ENCODE results near the gene NPAT. TPM values are rescaled to one million over a fixed set of nuclear protein-coding genes. Genes with fewer than 3 reads are reported as not detected.

Gene NPAT
- total and polyA plus RNA-seq, 2 of the 13 experiments (the other 11 are each of a cell fraction or from before 2014, with no cell fraction given) = 4.4 to 11.2 TPM

DNA sequence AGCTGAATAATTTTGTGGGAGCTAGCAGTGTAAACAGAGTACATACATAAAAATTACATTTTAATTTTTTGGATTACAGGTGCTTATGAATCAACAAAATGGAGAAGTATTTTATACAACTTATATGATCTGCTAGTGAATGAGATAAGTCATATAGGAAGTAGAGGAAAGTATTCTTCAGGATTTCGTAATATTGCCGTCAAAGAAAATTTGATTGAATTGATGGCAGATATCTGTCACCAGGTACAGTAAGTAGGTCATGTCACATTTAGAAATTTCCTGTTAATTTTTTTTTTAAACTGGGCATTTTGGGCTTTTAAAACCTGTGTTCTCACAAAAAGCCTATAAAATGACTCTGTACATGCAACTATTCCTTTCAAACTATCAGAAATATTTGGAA, 24.4 kb upstream of the NPAT start:
- 93% methylated on average over 2 of the region's 2 CpGs for WGBS (ENCODE audit: low lambda C conversion rate)
- FAIRE-seq (no peak), ATAC-seq (no peak)

GRCh38 chr11:108246308-108246707, 23.9 kb upstream of the NPAT start:
- no peak for ATAC-seq

More for the DNA sequence above, 24.4 kb upstream of the NPAT start:
- Histone ChIP-seq H2AFZ (ENCODE audit: low read length) (no peak overlapping the region), H3K4me2 (ENCODE audit: low read depth, low read length) (no peak overlapping the region), H3K4me3 (replicated peaks in 1 of 3; ENCODE audit: insufficient read depth in 1 of 3, low read depth in 2 of 3, low read length in 3 of 3) (no peak overlapping the region), H3K79me2 (ENCODE audit: insufficient read depth, low read length) (no peaks in the 10 kb centered on the region), H3K27me3 (ENCODE audit: control insufficient read depth in 1 of 2, insufficient read depth in 2 of 2, low read length in 2 of 2) (no peaks in the 10 kb centered on the region), H3K36me3 (replicated peaks in 1 of 2; ENCODE audit: control insufficient read depth in 1 of 2, insufficient read depth in 2 of 2, low read length in 2 of 2) (peaks cover 5 to 40% of the 10 kb centered on the region in 2 experiments), H3K27ac (ENCODE audit: extremely low read length, insufficient read depth, low read length) (no peak overlapping the region), H3K4me1 (ENCODE audit: insufficient read depth, low read length) (peaks cover 11% of the 10 kb centered on the region), H3K9ac (ENCODE audit: insufficient read depth, low read depth, low read length) (no peak overlapping the region), H4K20me1 (ENCODE audit: insufficient read depth, low read length) (no peaks in the 10 kb centered on the region), H3K9me3 (ENCODE audit: low read length) (no peaks in the 10 kb centered on the region)
- ChIA-PET CTCF (ENCODE audit: low intra/inter-chr PET ratio, low total read pairs) (no interaction called here), POLR2A (no interaction called here)
- no TSS peak for BruUV-seq (replicated peaks)
- intact Hi-C loops (cut with micrococcal nuclease; ENCODE audit: unreplicated experiment) (no loop called here), in situ Hi-C loops (cut with HindIII; ENCODE audit: extremely low pct_ligation_motif_present, low pct_unique_long_range_greater_than_20kb) (no loop called here)
- DNase-seq (ENCODE audit: low spot score) = no peak
- TF ChIP-seq MTERF4 (CRISPR knock-in tag; IDR thresholded peaks at IDR 0.05) = no peak
- TF ChIP-seq CEBPB (IDR thresholded peaks at IDR 0.05; ENCODE audit: borderline replicate concordance, low read depth, low read length) = peak; percentile 50; the same call in 1 of the 2 replicates

More at GRCh38 chr11:108246308-108246707, 23.9 kb upstream of the NPAT start:
- no peaks in the 10 kb centered on the region for H3K27me3 ChIP-seq (ENCODE audit: control insufficient read depth in 1 of 2, insufficient read depth in 2 of 2, low read length in 2 of 2)
- H3K4me3 ChIP-seq (replicated peaks in 1 of 3; ENCODE audit: insufficient read depth in 1 of 3, low read depth in 2 of 3, low read length in 3 of 3) = no peak overlapping the region
- H2AFZ ChIP-seq (ENCODE audit: low read length) = no peak overlapping the region
- ChIA-PET POLR2A (no interaction called here), CTCF (ENCODE audit: low intra/inter-chr PET ratio, low total read pairs) (no interaction called here)
- intact Hi-C loops (cut with micrococcal nuclease; ENCODE audit: unreplicated experiment) = no loop called here
- in situ Hi-C loops (cut with HindIII; ENCODE audit: extremely low pct_ligation_motif_present, low pct_unique_long_range_greater_than_20kb) = no loop called here
- no peak for DNase-seq (ENCODE audit: low spot score)
- no peak overlapping the region for H3K4me2 ChIP-seq (ENCODE audit: low read depth, low read length)
- 78% methylated on average over 3 of the region's 3 CpGs for WGBS (ENCODE audit: low lambda C conversion rate)
- no peak overlapping the region for H3K27ac ChIP-seq (ENCODE audit: extremely low read length, insufficient read depth, low read length)
- no peaks in the 10 kb centered on the region for H3K9me3 ChIP-seq (ENCODE audit: low read length)
- TF ChIP-seq ZNF180 (CRISPR knock-in tag; IDR thresholded peaks at IDR 0.05; ENCODE audit: borderline replicate concordance, low read depth) = no peak
- no peak for TF ChIP-seq SMYD3 (CRISPR knock-in tag; IDR thresholded peaks at IDR 0.05)
- TF ChIP-seq MAFK (conservative IDR thresholded peaks at IDR 0.05 in 1 of 2, IDR thresholded peaks at IDR 0.05 in 1 of 2; ENCODE audit: low read length in 2 of 2) = peak; percentile 97 to 99
- TF ChIP-seq ZNF563 (CRISPR knock-in tag; IDR thresholded peaks at IDR 0.05) = no peak
- no peak for TF ChIP-seq ZFY (CRISPR knock-in tag; IDR thresholded peaks at IDR 0.05)
- no peak for TF ChIP-seq DNMT3B (CRISPR knock-in tag; conservative IDR thresholded peaks at IDR 0.05)
- peak; percentile 98 for TF ChIP-seq MAFF (IDR thresholded peaks at IDR 0.05; ENCODE audit: low read depth, low read length)
- TF ChIP-seq YEATS4 (CRISPR knock-in tag; IDR thresholded peaks at IDR 0.05; ENCODE audit: borderline replicate concordance) = no peak
- no peak for TF ChIP-seq ZNF263 (CRISPR knock-in tag; IDR thresholded peaks at IDR 0.05)
- TF ChIP-seq KLF15 (CRISPR knock-in tag; IDR thresholded peaks at IDR 0.05; ENCODE audit: borderline replicate concordance) = no peak
- no peak for TF ChIP-seq RNF219 (CRISPR knock-in tag; IDR thresholded peaks at IDR 0.05)
- FAIRE-seq = no peak
- no peaks in the 10 kb centered on the region for H3K79me2 ChIP-seq (ENCODE audit: insufficient read depth, low read length)
- H3K36me3 ChIP-seq (replicated peaks in 1 of 2; ENCODE audit: control insufficient read depth in 1 of 2, insufficient read depth in 2 of 2, low read length in 2 of 2) = peaks cover 5 to 38% of the 10 kb centered on the region in 2 experiments
- H3K4me1 ChIP-seq (ENCODE audit: insufficient read depth, low read length) = peaks cover 11% of the 10 kb centered on the region
- H4K20me1 ChIP-seq (ENCODE audit: insufficient read depth, low read length) = no peaks in the 10 kb centered on the region
- no TSS peak for BruUV-seq (replicated peaks)
- no peak overlapping the region for H3K9ac ChIP-seq (ENCODE audit: insufficient read depth, low read depth, low read length)

Measured in HepG2 (cell line).